Activated gamma-delta T cell treated with anti-CD3 and anti-CD28 coated beads, Interleukin-2, amount 50 U/mL, for 16 hours (primary cell): Measurements from ENCODE around the gene RPUSD3.
"Not testable (repeated sequence)": the region's sequence is repeated elsewhere in the genome, so short reads cannot be mapped to it uniquely, and the experiment has no call there.

Experiments used
- DNase-seq: peaks from one replicate; pipeline ENCODE4 v3.0.0-alpha.2; 2020; ENCODE audit warnings: low read depth

Gene RPUSD3, protein sequence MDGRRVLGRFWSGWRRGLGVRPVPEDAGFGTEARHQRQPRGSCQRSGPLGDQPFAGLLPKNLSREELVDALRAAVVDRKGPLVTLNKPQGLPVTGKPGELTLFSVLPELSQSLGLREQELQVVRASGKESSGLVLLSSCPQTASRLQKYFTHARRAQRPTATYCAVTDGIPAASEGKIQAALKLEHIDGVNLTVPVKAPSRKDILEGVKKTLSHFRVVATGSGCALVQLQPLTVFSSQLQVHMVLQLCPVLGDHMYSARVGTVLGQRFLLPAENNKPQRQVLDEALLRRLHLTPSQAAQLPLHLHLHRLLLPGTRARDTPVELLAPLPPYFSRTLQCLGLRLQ

DNA sequence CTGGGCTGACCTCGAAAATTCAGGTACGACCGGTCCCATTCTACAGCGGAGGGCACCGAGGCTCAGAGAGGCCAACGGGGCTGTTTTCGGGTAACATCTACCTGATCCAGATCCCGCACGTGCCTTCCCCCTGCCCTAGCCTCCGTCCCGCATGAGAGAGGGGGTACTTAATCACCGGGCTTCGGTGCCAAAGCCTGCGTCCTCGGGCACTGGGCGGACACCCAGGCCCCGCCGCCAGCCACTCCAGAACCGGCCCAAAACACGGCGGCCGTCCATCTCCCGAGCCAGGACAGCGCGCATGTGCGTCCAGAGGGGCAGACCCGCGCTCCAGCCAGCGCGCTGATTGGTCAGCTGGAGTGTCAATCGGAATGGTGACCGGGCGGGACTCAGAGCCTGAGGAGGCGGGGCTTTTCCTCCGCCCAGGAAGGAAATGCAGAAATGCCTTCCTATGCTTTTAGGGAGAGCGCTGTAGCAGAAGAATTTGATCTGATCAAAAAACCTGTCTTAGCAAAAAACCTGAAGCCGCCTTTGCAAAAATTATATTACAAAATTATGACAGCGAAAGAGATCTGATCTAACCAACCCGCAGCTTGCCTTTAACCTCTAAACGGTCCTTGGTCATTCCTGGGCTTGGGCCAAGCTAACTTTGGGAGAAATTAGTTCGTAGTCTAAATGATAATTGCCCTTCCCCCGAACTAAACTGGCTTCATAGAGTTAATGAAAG is at the start of gene RPUSD3:
RPUSD3 (minus strand) TSS at position 294 of the 724 bp plus-strand sequence; CDS start at position 276, 18 bp downstream.
- DNase-seq = peak; percentile 93

- no peak for DNase-seq
Measured at GRCh38 chr3:9891072-9891622, 47.3 kb upstream of the RPUSD3 start.

- DNase-seq = peak; percentile 84
Measured at GRCh38 chr3:9890249-9891071, 46.7 kb upstream of the RPUSD3 start, which contains the start of gene JAGN1. JAGN1 (plus strand) TSS chr3:9890610; CDS start chr3:9890723, 113 bp downstream.

GRCh38 chr3:9889405-9889804 is 45.6 kb upstream of the RPUSD3 start:
- DNase-seq = no peak

DNA sequence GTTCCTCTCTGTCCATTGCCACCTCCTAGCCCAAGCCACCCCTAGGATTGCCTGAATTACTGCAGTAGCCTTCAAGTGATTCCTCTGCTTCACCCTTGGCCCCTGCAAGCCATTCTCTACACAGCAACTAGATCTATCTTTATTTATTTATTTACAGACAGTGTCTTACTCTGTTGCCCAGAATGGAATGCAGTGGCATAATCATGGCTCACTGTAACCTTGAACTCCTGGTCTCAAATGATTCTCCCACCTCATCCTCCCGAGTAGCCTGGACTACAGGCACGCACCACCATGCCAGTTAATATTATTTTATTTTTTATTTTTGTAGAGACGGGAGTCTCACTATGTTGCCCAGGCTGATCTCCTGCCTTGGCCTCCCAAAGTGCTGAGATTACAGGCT is 44.7 kb upstream of the RPUSD3 start:
- no peak for DNase-seq

DNA sequence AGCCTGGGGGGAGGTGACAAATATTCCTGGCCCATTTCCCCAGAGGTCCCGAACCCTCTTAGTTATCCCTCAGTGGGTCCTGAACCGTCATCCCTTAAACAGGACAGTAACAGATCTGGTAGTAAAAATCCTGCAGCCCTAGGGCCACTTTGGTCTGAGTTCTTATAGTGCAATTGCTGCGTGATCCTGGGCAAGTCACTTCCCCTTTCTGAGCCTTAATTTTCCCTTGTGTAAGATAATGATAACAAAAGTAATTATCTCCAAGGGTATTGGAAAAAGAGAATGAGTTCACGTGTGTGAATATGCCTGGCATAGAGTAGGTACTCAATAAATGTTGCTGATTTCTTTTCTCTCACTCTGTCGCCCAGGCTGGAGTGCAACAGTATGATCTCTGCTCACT is 43.7 kb upstream of the RPUSD3 start:
- no peak for DNase-seq

DNA sequence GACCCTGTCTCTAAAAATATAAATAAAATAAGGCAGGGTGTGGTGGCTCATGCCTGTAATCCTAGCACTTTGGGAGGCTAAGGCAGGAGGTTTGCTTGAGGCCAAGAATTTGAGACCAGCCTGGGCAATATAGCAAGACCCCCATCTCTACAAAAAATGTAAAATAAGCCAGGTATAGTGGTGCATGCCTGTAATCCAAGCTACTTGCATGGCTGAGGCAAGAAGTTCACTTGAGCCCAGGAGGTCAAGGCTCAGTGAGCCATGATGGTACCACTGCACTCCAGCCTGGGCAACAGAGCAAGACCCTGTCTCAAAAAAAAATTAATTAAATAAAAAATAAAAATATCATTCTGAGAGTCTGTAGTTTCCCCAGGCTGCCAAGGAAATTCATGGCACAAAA is 42.5 kb upstream of the RPUSD3 start:
- no peak for DNase-seq

GRCh38 chr3:9884555-9885165 is 40.9 kb upstream of the RPUSD3 start:
- DNase-seq = no peak

GRCh38 chr3:9883706-9884554 is 40.1 kb upstream of the RPUSD3 start:
- no peak for DNase-seq

- DNase-seq = no peak
Measured at GRCh38 chr3:9881441-9881840, 37.6 kb upstream of the RPUSD3 start.

- no peak for DNase-seq
Measured at GRCh38 chr3:9879830-9880549, 36.2 kb upstream of the RPUSD3 start, which contains the start of gene CIDEC. CIDEC (minus strand) TSS chr3:9880253; CDS start chr3:9878486, 1,767 bp downstream.

DNA sequence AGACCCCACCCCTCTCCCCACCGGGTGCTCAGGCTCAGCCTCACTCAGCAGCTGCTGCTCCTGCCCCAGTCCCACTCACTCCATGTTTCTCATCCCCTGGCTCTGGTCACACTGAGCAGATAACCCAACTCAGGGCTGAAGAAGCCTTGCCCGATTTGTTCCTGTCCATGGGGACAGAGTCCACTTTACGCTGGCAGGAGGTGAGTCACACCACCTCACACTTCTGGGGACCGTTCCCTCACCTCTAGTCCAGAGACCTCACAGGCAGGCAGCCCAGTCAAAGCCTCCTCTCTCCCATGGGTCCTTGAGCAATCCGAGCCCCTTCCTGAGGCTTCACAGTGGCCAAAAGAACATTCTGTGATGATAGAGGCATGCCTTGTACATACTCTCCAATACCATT is 34.9 kb upstream of the RPUSD3 start:
- no peak for DNase-seq

GRCh38 chr3:9876991-9877390 is 33.2 kb upstream of the RPUSD3 start:
- DNase-seq = no peak

DNA sequence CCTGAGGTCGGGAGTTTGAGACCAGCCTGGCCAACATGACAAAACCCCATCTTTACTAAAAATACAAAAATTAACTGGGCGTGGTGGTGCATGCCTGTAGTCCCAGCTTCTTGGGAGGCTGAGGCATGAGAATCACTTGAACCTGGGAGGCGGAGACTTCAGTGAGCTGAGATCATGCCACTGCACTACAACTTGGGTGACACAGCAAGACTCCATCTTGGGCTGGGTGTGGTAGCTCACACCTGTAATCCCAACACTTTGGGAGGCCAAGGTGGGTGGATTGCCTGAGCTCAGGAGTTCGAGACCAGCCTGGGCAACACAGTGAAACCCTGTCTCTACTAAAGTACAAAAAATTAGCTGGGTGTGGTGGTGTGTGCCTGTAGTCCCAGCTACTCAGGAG is 32.4 kb upstream of the RPUSD3 start:
- DNase-seq = not testable (repeated sequence)

GRCh38 chr3:9875448-9875847 is 31.6 kb upstream of the RPUSD3 start:
- DNase-seq = no peak

- DNase-seq = not testable (repeated sequence)
Measured at GRCh38 chr3:9872067-9872466, 28.3 kb upstream of the RPUSD3 start.

GRCh38 chr3:9870978-9871377 is 27.2 kb upstream of the RPUSD3 start:
- DNase-seq = no peak

DNA sequence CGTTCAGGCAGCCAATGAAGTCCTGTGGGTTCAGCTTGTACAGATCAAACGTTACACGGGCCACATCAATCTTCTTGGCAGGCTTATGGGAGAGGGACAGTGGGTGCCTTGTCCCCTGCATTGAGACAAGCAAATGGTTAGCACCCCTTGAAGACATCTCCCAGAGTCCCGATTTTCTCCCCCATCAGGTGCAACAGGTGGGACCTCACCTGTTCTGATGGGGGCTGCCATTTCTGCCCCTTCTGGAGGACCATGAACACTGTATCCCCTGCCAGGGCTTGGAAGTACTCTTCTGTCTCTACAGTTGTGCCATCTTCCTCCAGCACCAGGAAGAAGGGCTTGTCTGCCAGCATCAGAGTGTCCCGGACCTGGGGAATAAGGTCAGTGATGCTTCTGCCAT is 26.1 kb upstream of the RPUSD3 start:
- DNase-seq = no peak

- DNase-seq = no peak
Measured at GRCh38 chr3:9867106-9867505, 23.3 kb upstream of the RPUSD3 start.

GRCh38 chr3:9866639-9867038 is 22.8 kb upstream of the RPUSD3 start:
- DNase-seq = no peak
